HEK293 (cell line): ENCODE measurements around the gene TTLL3.

Experiments
- CTCF ChIP-seq: fragments of 450-650 bp; formaldehyde crosslinking; IDR thresholded peaks from 2 replicates; pipeline ENCODE4 v1.5.1; 2016; ENCODE audit warnings: missing biosample characterization, missing genetic modification characterization
- PATZ1 ChIP-seq: fragments of 450-650 bp; formaldehyde crosslinking; IDR thresholded peaks from 2 replicates; pipeline ENCODE4 v1.5.1; 2016; ENCODE audit warnings: missing biosample characterization, missing genetic modification characterization
- ZNF18 ChIP-seq: fragments of 450-650 bp; formaldehyde crosslinking; IDR thresholded peaks from 2 replicates; pipeline ENCODE4 v1.5.1; 2016; ENCODE audit warnings: missing biosample characterization, missing genetic modification characterization
- ZNF19 ChIP-seq: fragments of 450-650 bp; formaldehyde crosslinking; IDR thresholded peaks from 2 replicates; pipeline ENCODE4; 2016; ENCODE audit warnings: missing biosample characterization, missing genetic modification characterization, low read depth
- ZNF266 ChIP-seq: fragments of 450-650 bp; formaldehyde crosslinking; IDR thresholded peaks from 2 replicates; pipeline ENCODE4 v1.5.1; 2016; ENCODE audit warnings: missing biosample characterization, missing genetic modification characterization, low read depth
- ZNF274 ChIP-seq, 2 experiments: fragments of 200-500 bp in 1 of 2; fragments of 450-650 bp in 1 of 2; sonication (Bioruptor generic) in 1 of 2; formaldehyde crosslinking in 1 of 2; IDR thresholded peaks; 2 replicates each; pipeline versions ENCODE4 v1.5.1 to v1.6.1; 2014 to 2016; ENCODE audit warnings: borderline replicate concordance in 1 of 2, inconsistent platforms in 1 of 2, low read length in 1 of 2, missing biosample characterization in 1 of 2, missing genetic modification characterization in 1 of 2
- ZNF561 ChIP-seq: fragments of 450-650 bp; IDR thresholded peaks from 2 replicates; pipeline ENCODE4 v1.5.1; 2018; ENCODE audit warnings: missing biosample characterization, missing genetic modification characterization, borderline replicate concordance
- ZNF600 ChIP-seq: fragments of 450-650 bp; formaldehyde crosslinking; IDR thresholded peaks from 2 replicates; pipeline ENCODE4 v1.5.1; 2016; ENCODE audit warnings: missing biosample characterization, missing genetic modification characterization
- ZNF707 ChIP-seq: fragments of 450-650 bp; formaldehyde crosslinking; IDR thresholded peaks from 2 replicates; pipeline ENCODE4 v1.5.1; 2016; ENCODE audit warnings: missing biosample characterization, missing genetic modification characterization
- ZNF747 ChIP-seq: fragments of 450-650 bp; formaldehyde crosslinking; IDR thresholded peaks from 2 replicates; pipeline ENCODE4 v1.5.1; 2016; ENCODE audit warnings: missing biosample characterization, missing genetic modification characterization
- TF ChIP-seq, protein P1 (sequence below): fragments of 450-650 bp; formaldehyde crosslinking; IDR thresholded peaks from 2 replicates; pipeline ENCODE4 v1.5.1; 2016; ENCODE audit warnings: missing biosample characterization, missing genetic modification characterization, low read depth

DNA sequence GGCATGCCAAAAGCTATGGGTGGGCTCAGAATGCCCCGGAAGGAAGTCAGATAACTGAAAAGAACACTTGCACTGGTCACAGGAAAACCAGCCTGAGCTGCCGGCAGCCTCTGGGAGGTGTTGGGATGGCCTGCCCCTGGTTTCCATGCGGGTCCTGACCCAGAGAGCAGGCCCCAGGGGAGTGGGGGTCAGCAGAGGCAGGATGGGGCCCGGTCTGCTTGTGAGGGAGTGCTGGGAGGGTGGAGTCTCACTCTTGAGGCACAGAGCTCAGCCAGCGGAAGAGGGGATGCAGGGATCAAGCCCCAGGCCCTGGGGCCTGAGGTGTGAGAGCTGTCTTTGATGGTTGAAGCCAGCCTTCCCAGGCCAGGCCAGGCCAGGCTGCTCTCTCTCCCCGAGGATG, 36.2 kb downstream of the TTLL3 start:
- TF ChIP-seq ZNF600 (tag by site-specific recombination) = no peak
- TF ChIP-seq CTCF (tag by site-specific recombination) = no peak
- TF ChIP-seq, protein P1, sequence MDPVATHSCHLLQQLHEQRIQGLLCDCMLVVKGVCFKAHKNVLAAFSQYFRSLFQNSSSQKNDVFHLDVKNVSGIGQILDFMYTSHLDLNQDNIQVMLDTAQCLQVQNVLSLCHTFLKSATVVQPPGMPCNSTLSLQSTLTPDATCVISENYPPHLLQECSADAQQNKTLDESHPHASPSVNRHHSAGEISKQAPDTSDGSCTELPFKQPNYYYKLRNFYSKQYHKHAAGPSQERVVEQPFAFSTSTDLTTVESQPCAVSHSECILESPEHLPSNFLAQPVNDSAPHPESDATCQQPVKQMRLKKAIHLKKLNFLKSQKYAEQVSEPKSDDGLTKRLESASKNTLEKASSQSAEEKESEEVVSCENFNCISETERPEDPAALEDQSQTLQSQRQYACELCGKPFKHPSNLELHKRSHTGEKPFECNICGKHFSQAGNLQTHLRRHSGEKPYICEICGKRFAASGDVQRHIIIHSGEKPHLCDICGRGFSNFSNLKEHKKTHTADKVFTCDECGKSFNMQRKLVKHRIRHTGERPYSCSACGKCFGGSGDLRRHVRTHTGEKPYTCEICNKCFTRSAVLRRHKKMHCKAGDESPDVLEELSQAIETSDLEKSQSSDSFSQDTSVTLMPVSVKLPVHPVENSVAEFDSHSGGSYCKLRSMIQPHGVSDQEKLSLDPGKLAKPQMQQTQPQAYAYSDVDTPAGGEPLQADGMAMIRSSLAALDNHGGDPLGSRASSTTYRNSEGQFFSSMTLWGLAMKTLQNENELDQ (tag by site-specific recombination) = no peak
- TF ChIP-seq PATZ1 (tag by site-specific recombination) = no peak
- no peak for TF ChIP-seq ZNF18 (tag by site-specific recombination)
- no peak for TF ChIP-seq ZNF747 (tag by site-specific recombination)
- no peak for TF ChIP-seq ZNF707 (tag by site-specific recombination)
- TF ChIP-seq ZNF561 (tag by site-specific recombination) = no peak
- TF ChIP-seq ZNF19 (tag by site-specific recombination) = no peak
- no peak for TF ChIP-seq ZNF274 (IDR thresholded peaks at IDR 0.05; ENCODE audit: low read length)
- TF ChIP-seq ZNF274 (tag by site-specific recombination; IDR thresholded peaks at IDR 0.05; ENCODE audit: borderline replicate concordance) = no peak
- no peak for TF ChIP-seq ZNF266 (tag by site-specific recombination)
